Pons (tissue), 1 donor: Measurements from ENCODE around the gene TNIK.
A peak's percentile ranks its signal among the peaks of the same experiment; 100 is the strongest.
"Not testable (repeated sequence)": the region's sequence is repeated elsewhere in the genome, so short reads cannot be mapped to it uniquely, and the experiment has no call there.

Experiments
- DNase-seq: peaks from one replicate; pipeline ENCODE4 v3.0.0-alpha.2; 2016; ENCODE audit warnings: low spot score

Gene TNIK

GRCh38 chr3:171445620-171446204 lies 14.5 kb downstream of the TNIK start:
- DNase-seq: no peak

DNA sequence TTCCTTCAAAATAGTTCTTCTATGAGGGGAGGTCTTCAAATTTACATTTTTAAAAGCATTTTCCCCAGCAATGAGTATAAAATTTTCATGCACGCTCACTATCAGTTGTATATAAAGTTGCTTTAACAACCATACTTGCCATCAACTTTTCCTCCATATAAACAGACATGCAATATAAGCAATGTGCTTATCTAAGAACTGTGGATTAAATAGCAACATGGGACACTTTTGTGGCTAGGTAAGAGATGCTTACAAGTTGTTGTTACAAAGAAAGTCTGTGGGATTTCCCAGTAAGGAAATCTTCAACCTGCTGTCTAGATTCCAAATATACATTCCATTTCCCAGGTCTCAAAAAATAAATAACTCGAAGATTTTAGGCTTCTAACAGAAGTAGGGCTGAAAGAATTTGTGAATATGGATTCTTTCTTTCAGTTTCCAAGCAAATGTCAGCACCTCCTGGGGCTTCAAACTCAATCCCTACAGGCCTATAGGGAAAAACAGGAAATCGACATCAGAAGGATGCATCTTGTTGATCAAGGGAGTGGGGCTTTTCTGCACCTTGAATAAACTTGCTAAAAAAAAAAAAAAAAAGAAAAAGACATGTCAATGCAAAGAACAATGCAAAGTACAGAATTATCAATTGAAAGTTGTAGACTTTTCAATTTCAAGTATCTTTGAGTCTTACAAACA lies 16.1 kb downstream of the TNIK start:
- DNase-seq: no peak

DNA sequence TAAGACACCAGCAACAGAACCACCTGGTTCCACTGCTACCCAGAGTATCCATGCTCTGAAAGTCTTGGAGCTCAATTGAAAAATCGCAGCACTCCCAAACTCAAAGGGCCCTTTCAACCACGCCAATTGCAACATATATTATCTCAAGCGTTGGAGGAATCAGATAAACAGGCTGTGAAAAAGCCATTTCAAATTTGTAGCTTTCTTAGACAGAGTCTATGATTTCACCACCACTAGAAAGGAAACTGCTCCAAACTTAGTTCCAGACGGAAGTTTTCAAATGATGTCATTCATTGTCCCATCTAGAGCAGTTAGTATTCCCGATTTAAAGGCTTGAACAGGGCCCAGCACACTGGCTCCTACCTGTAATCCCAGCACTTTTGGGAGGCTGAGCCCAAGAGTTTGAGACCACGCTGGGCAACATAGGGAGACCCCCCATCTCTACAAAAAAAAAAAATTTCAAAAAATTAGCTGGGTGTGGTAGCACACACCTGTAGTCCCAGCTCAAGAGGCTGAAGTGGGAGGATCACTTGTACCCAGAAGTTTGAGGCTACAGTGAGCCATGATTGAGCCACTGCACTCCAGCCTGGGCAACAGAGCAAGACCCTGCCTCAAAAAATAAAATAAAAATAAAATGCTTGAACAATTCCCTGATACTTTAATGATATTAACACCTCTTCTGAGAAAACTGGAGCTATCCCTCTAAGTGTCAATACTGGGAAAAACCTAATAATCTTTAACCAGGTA lies 16.8 kb downstream of the TNIK start:
- DNase-seq: no peak

DNA sequence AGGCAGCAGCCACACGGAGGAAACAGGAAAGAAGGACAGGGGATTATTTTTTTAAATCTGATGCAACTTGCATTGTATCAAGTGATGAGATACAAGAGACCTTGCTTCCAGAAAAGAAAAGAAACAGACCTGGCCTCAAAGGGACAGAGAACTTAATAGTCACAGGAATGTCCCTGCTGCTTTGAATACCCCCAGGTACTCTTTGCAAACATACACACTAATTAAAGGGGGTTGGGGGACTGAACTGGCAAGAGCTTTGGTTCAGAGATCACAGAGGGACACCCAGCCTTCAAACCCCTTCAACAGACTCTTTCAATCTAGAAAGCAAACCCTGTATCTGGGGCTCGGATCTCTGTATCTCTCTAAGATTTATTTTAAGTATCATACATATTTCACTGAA lies 18.0 kb downstream of the TNIK start:
- DNase-seq: no peak

GRCh38 chr3:171441381-171441780 lies 18.8 kb downstream of the TNIK start:
- DNase-seq: no peak

GRCh38 chr3:171439996-171440395 lies 20.2 kb downstream of the TNIK start:
- DNase-seq: no peak

DNA sequence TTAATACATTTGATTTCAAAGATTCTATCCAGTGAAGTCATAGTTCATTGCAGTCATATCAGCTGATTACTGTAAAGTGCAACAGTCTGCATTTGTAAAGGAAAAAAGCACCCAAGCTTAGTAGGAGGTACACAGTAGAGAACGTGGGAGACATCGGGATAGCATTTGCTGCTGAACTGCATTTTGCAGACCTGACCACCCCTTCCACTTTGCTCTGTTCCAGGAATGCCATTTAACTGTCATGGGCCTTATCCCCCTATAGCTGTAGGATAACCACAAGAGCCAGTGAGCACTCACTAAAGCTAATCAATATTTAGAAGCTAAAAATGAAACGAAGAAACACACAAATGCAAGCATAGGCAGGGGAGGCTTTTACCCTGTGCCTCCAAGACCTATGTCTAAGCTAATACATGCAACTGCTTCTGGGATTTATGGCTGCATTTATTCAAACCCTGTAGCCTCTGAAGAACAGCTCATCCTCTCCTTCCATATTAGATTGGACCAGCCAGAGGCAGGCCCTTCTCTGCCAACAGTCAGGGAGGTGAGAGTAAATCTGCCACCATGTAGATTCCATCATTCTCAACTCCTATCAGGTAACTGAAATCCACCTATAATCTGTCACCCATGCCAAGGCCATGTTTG lies 23.0 kb downstream of the TNIK start:
- no peak for DNase-seq

- DNase-seq: no peak
Observed at GRCh38 chr3:171436380-171436779, 23.8 kb downstream of the TNIK start.

GRCh38 chr3:171435757-171436156 lies 24.4 kb downstream of the TNIK start:
- DNase-seq: no peak

GRCh38 chr3:171435143-171435542 lies 25.1 kb downstream of the TNIK start:
- no peak for DNase-seq

DNA sequence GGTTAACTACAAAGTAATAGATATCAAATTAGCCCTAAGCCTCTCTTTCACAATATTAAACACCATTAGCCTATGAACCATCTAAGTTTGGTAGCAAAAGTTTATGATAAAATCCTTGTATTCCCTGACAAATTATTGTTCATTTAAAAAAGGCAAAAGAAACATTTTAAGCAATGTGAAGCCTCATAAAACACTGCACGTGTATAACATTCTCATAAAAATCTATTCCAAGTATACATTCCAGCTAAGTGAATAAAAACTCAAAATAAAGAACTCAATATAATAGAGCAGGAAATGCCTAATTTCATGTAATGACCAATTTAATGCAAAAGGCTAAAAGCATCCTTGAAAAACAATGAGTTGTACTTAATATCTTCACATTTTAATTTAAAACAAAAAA lies 27.7 kb downstream of the TNIK start:
- no peak for DNase-seq

- DNase-seq: no peak
Observed at GRCh38 chr3:171431550-171431949, 28.7 kb downstream of the TNIK start.

- DNase-seq: no peak
Observed at GRCh38 chr3:171430530-171430929, 29.7 kb downstream of the TNIK start.

GRCh38 chr3:171429635-171430034 lies 30.6 kb downstream of the TNIK start:
- DNase-seq: no peak

- DNase-seq: no peak
Observed at GRCh38 chr3:171428892-171429291, 31.3 kb downstream of the TNIK start.

DNA sequence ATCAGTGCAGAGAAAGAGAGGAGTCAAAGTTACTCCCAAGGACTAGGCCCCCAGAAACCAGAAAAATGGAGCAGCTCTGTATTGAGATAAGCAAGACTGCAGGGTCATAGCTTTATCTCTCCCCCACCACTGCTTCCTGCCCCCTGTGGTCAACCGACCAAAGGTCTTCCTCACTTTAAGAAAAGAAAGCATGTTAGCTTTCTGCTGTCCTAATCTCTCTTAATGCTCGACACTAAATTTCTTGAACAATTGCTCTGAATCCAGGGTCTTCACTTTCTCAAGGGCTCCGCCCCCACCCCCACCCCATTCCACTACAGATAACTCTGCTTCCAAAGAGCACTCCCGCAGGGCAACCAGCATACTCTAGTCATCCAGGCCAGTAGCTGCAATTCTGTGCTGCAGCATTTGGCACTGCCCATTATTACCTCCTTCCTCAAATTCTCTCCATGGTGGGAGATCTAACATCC lies 31.9 kb downstream of the TNIK start:
- no peak for DNase-seq

DNA sequence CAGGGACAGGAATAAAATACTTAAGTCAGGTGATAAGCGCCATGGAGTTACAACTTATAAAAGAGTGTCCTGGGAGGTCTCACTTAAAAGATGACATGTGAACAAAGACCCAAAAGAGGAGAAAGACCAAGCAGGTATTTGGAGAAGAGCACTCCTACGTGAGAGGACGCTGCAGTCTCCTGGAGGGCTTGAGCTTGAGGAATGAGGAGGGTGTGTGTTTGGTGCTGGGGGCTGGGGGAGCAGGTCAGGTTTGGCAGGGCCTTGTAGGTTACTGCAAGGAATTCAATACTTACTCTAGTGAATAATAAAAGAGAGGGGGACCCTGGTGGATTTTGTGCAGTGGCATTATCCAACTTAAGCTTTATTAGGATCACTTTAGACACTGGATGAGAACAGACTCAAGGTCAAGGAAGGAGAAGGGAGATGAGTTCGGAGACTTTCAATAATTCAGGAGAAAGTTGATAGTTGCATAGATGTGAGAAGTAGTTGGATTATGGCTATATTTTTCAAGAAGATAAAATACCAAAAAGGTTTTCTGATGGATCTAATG lies 32.4 kb downstream of the TNIK start:
- DNase-seq: no peak

DNA sequence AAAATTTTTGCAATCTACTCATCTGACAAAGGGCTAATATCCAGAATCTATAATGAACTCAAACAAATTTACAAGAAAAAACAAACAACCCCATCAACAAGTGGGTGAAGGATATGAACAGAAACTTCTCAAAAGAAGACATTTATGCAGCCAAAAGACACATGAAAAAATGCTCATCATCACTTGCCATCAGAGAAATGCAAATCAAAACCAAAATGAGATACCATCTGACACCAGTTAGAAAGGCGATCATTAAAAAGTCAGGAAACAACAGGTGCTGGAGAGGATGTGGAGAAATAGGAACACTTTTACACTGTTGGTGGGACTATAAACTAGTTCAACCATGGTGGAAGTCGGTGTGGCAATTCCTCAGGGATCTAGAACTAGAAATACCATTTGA lies 36.1 kb downstream of the TNIK start:
- DNase-seq: not testable (repeated sequence)

- not testable (repeated sequence) for DNase-seq
Observed at GRCh38 chr3:171422855-171423254, 37.4 kb downstream of the TNIK start.

GRCh38 chr3:171420667-171421066 lies 39.5 kb downstream of the TNIK start:
- peak; percentile 78 for DNase-seq

- peak; percentile 69 for DNase-seq
Observed at GRCh38 chr3:171419457-171419856, 40.7 kb downstream of the TNIK start.

DNA sequence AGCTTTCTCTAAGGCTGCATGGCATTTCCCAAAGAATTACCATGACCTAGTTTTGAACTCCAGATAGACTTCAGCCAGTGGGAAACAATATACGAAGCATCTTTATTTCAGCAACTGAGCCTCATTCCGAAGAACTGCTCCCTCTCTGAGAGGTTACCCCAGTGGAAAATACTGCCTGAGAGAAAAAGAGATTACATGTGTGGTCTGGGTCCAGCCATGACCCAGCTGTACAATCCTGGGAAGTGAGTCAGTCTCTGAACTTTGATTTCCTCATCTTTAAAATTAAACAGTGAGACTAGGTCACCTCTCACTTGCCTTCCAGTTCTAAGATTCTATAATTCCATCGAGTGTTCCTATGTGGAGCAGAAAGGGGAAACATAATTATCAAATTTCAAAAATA lies 42.4 kb downstream of the TNIK start:
- no peak for DNase-seq
